HepG2 (cell line): ENCODE data around the gene SERHL2. TPM values are rescaled to one million over a fixed set of nuclear protein-coding genes. Genes with fewer than 3 reads are reported as not detected.

Source experiments
- ADNP ChIP-seq: sonication (generic); formaldehyde crosslinking; IDR thresholded peaks from 2 replicates; pipeline ENCODE4 v1.4.0; 2020; ENCODE audit warnings: missing genetic modification reagents
- AKAP8 ChIP-seq: sonication (generic); formaldehyde crosslinking; IDR thresholded peaks from 2 replicates; pipeline ENCODE4 v1.5.1; 2020; ENCODE audit warnings: mild to moderate bottlenecking, missing genetic modification reagents
- ARNT2 ChIP-seq: sonication (generic); formaldehyde crosslinking; IDR thresholded peaks from 2 replicates; pipeline ENCODE4 v1.8.0; 2022; ENCODE audit warnings: mild to moderate bottlenecking, low read depth, missing genetic modification reagents, moderate library complexity
- FOXA3 ChIP-seq: IDR thresholded peaks from 2 replicates; pipeline ENCODE4 v1.6.1; 2016; ENCODE audit warnings: missing genetic modification reagents, missing compliant biosample characterization
- FOXO4 ChIP-seq: sonication (generic); formaldehyde crosslinking; conservative IDR thresholded peaks from 2 replicates; pipeline ENCODE4 v1.8.1; 2023; ENCODE audit warnings: missing genetic modification reagents
- GABPA ChIP-seq, 2 experiments: IDR thresholded peaks; 2 replicates each; pipeline ENCODE4 v1.6.1; 2011 to 2016; ENCODE audit warnings: low read depth in 2 of 2, low read length in 1 of 2, missing biosample characterization in 1 of 2, missing genetic modification characterization in 1 of 2
- HNRNPH1 ChIP-seq: fragments of 200-400 bp; formaldehyde crosslinking; optimal IDR thresholded peaks from 2 replicates; pipeline ENCODE3; 2017; ENCODE audit warnings: mild to moderate bottlenecking, low read depth, low read length
- KAT7 ChIP-seq: IDR thresholded peaks from 2 replicates; pipeline ENCODE4 v1.6.1; 2018; ENCODE audit warnings: borderline replicate concordance, missing compliant biosample characterization
- NFKB2 ChIP-seq: sonication (generic); formaldehyde crosslinking; IDR thresholded peaks from 2 replicates; pipeline ENCODE4 v1.4.0; 2020; ENCODE audit warnings: missing genetic modification reagents, borderline replicate concordance
- POLR2A ChIP-seq, 2 experiments: IDR thresholded peaks; 2 replicates each; pipeline ENCODE4 v1.6.1; 2011; ENCODE audit warnings: low read depth in 2 of 2, low read length in 2 of 2, mild to moderate bottlenecking in 1 of 2, moderate library complexity in 1 of 2; ENCODE audit not compliant: insufficient read depth in 1 of 2
- POLR2AphosphoS2 ChIP-seq: IDR thresholded peaks from 2 replicates; pipeline ENCODE4 v1.6.1; 2011; ENCODE audit warnings: low read depth, low read length, improper control_type of control experiment
- RBM22 ChIP-seq: fragments of 200-400 bp; formaldehyde crosslinking; optimal IDR thresholded peaks from 2 replicates; pipeline ENCODE3; 2017; ENCODE audit warnings: mild to moderate bottlenecking, low read length, moderate library complexity
- SALL1 ChIP-seq: sonication (generic); formaldehyde crosslinking; IDR thresholded peaks from 2 replicates; pipeline ENCODE4 v1.8.0; 2022; ENCODE audit warnings: mild to moderate bottlenecking, missing genetic modification reagents
- SMYD3 ChIP-seq: sonication (generic); formaldehyde crosslinking; IDR thresholded peaks from 2 replicates; pipeline ENCODE4 v1.8.1; 2023; ENCODE audit warnings: mild to moderate bottlenecking, missing genetic modification reagents
- TARDBP ChIP-seq: sonication (generic); formaldehyde crosslinking; IDR thresholded peaks from 2 replicates; pipeline ENCODE4 v1.8.0; 2022; ENCODE audit warnings: mild to moderate bottlenecking, missing genetic modification reagents
- TBX2 ChIP-seq: sonication (generic); formaldehyde crosslinking; IDR thresholded peaks from 2 replicates; pipeline ENCODE4 v1.5.0; 2020; ENCODE audit warnings: missing genetic modification reagents, mild to moderate bottlenecking, borderline replicate concordance
- ZFY ChIP-seq: sonication (generic); formaldehyde crosslinking; IDR thresholded peaks from 2 replicates; pipeline ENCODE4 v1.4.0; 2020; ENCODE audit warnings: missing genetic modification reagents
- ZNF605 ChIP-seq: sonication (generic); formaldehyde crosslinking; IDR thresholded peaks from 2 replicates; pipeline ENCODE4 v1.8.0; 2022; ENCODE audit warnings: mild to moderate bottlenecking, missing genetic modification reagents
- ZNF687 ChIP-seq: sonication (generic); formaldehyde crosslinking; IDR thresholded peaks from 2 replicates; pipeline ENCODE4 v1.5.1; 2020; ENCODE audit warnings: mild to moderate bottlenecking, missing genetic modification reagents, moderate library complexity
- ZNF749 ChIP-seq: sonication (generic); formaldehyde crosslinking; IDR thresholded peaks from 2 replicates; pipeline ENCODE4 v1.8.0; 2022; ENCODE audit warnings: mild to moderate bottlenecking, missing genetic modification reagents, moderate library complexity, borderline replicate concordance
- polyA plus RNA-seq, 8 experiments: library from polyadenylated mRNA; depleted of rRNA in 3 of 8; stranded (reverse) in 7 of 8; unstranded in 1 of 8; fragments of >200 nt; fragmentation: Illumina TruSeq in 4 of 8; extraction: Trizol in 4 of 8; gene quantifications; 2 replicates each; pipeline versions ENCODE4 v1.2.1 to v1.2.3, GENCODE V29; 2011 to 2016; ENCODE audit warnings: low read depth in 4 of 8, missing spikeins in 1 of 8, mixed read lengths in 1 of 8; ENCODE audit not compliant: insufficient read depth in 1 of 8
- total RNA-seq, 5 experiments: library from RNA; depleted of rRNA; stranded (reverse); fragments of >200 nt; fragmentation: Illumina TruSeq; extraction: Trizol; gene quantifications; 2 replicates each; pipeline ENCODE4 v1.2.3, GENCODE V29; 2016; ENCODE audit warnings: low read depth in 1 of 5
- TF ChIP-seq, protein P1 (sequence below): sonication (generic); formaldehyde crosslinking; IDR thresholded peaks from 2 replicates; pipeline ENCODE4 v1.5.0; 2020; ENCODE audit warnings: mild to moderate bottlenecking, missing genetic modification reagents

The SERHL2 gene
- total and polyA plus RNA-seq, 2 of the 13 experiments (the other 11 are each of a cell fraction or from before 2014, with no cell fraction given), result 1.0 to 1.8 TPM

- TF ChIP-seq ZNF687 (CRISPR knock-in tag) (peak; percentile 40; the same call in 1 of the 2 replicates), ADNP (no peak), SMYD3 (CRISPR knock-in tag) (0 out of 2 replicates have a peak, but pooled peaks have one; percentile 16), ZNF749 (CRISPR knock-in tag) (peak; percentile 40; the same call in 1 of the 2 replicates), POLR2AphosphoS2 (peak; percentile 49; the same call in 1 of the 2 replicates), ZNF605 (CRISPR knock-in tag) (0 out of 2 replicates have a peak, but pooled peaks have one; percentile 31), ZFY (CRISPR knock-in tag) (peak; percentile 14; the same call in 1 of the 2 replicates), AKAP8 (peak; percentile 89), FOXA3 (CRISPR knock-in tag) (0 out of 2 replicates have a peak, but pooled peaks have one; percentile 4), POLR2A (IDR thresholded peaks at IDR 0.05; ENCODE audit: insufficient read depth in 1 of 2, low read depth in 2 of 2, low read length in 2 of 2) (peak in 1 of 2 experiments; percentile 32; a peak in 2 of 4 replicates), ARNT2 (CRISPR knock-in tag) (0 out of 2 replicates have a peak, but pooled peaks have one; percentile 29), GABPA (IDR thresholded peaks at IDR 0.05; ENCODE audit: low read depth, low read length) (no peak), GABPA (CRISPR knock-in tag; IDR thresholded peaks at IDR 0.05; ENCODE audit: low read depth) (no peak), KAT7 (CRISPR knock-in tag) (no peak), FOXO4 (CRISPR knock-in tag) (0 out of 2 replicates have a peak, but pooled peaks have one; percentile 58), TBX2 (CRISPR knock-in tag) (0 out of 2 replicates have a peak, but pooled peaks have one; percentile 26), RBM22 (peak; percentile 95), SALL1 (peak; percentile 12; the same call in 1 of the 2 replicates), HNRNPH1 (peak; percentile 85), NFKB2 (CRISPR knock-in tag) (0 out of 2 replicates have a peak, but pooled peaks have one; percentile 27), TARDBP (CRISPR knock-in tag) (peak; percentile 25; the same call in 1 of the 2 replicates)
- TF ChIP-seq, protein P1, sequence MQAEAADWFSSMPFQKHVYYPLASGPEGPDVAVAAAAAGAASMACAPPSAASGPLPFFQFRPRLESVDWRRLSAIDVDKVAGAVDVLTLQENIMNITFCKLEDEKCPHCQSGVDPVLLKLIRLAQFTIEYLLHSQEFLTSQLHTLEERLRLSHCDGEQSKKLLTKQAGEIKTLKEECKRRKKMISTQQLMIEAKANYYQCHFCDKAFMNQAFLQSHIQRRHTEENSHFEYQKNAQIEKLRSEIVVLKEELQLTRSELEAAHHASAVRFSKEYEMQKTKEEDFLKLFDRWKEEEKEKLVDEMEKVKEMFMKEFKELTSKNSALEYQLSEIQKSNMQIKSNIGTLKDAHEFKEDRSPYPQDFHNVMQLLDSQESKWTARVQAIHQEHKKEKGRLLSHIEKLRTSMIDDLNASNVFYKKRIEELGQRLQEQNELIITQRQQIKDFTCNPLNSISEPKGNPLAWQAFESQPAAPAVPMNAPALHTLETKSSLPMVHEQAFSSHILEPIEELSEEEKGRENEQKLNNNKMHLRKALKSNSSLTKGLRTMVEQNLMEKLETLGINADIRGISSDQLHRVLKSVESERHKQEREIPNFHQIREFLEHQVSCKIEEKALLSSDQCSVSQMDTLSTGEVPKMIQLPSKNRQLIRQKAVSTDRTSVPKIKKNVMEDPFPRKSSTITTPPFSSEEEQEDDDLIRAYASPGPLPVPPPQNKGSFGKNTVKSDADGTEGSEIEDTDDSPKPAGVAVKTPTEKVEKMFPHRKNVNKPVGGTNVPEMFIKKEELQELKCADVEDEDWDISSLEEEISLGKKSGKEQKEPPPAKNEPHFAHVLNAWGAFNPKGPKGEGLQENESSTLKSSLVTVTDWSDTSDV (CRISPR knock-in tag), result no peak
Measured at GRCh38 chr22:42617155-42617983, 63.6 kb downstream of the SERHL2 start (continued).
